A549 (cell line): ENCODE results near the gene WFS1.

Experiments
- CTCF ChIP-seq: fragments of >200 bp; sonication (Bioruptor Twin); formaldehyde crosslinking; IDR thresholded peaks from 3 replicates; pipeline ENCODE4 v1.5.1; 2016
- ELK1 ChIP-seq: fragments of 150-350 bp; IDR thresholded peaks from 2 replicates; pipeline ENCODE4 v1.6.1; 2014; ENCODE audit warnings: low read depth, mild to moderate bottlenecking, low read length
- EP300 ChIP-seq, 2 experiments: fragments of >200 bp; sonication (Bioruptor Twin); formaldehyde crosslinking; IDR thresholded peaks; 2 replicates in 1 of 2; 3 replicates in 1 of 2; pipeline ENCODE4 v1.6.1; 2016 to 2017
- MAZ ChIP-seq: fragments of 150-350 bp; IDR thresholded peaks from 2 replicates; pipeline ENCODE4 v1.6.1; 2014; ENCODE audit warnings: antibody characterized with exemption, low read depth, low read length, borderline replicate concordance
- POLR2A ChIP-seq: IDR thresholded peaks from 2 replicates; pipeline ENCODE4 v1.6.1; 2012; ENCODE audit warnings: mild to moderate bottlenecking, low read length
- RAD21 ChIP-seq, 2 experiments: fragments of >200 bp in 1 of 2; sonication (Bioruptor Twin) in 1 of 2; formaldehyde crosslinking in 1 of 2; IDR thresholded peaks in 1 of 2; conservative IDR thresholded peaks in 1 of 2; 2 replicates in 1 of 2; 3 replicates in 1 of 2; pipeline ENCODE4 v1.6.1; 2012 to 2018; ENCODE audit warnings: inconsistent platforms in 1 of 2

GRCh38 chr4:6262176-6262575 lies 7.5 kb upstream of the WFS1 start:
- TF ChIP-seq CTCF (no peak), MAZ (no peak), EP300 (IDR thresholded peaks at IDR 0.05) (no peak), POLR2A (no peak), RAD21 (conservative IDR thresholded peaks at IDR 0.05 in 1 of 2, IDR thresholded peaks at IDR 0.05 in 1 of 2) (no peak), ELK1 (no peak)
